ENCODE data around the gene COX19. TPM values are rescaled to one million over a fixed set of nuclear protein-coding genes. Genes with fewer than 3 reads are reported as not detected.

Gene COX19
- total RNA-seq, 4 donors from 2014 or later: 6.3 to 13.3 (median 9.7) TPM

DNA sequence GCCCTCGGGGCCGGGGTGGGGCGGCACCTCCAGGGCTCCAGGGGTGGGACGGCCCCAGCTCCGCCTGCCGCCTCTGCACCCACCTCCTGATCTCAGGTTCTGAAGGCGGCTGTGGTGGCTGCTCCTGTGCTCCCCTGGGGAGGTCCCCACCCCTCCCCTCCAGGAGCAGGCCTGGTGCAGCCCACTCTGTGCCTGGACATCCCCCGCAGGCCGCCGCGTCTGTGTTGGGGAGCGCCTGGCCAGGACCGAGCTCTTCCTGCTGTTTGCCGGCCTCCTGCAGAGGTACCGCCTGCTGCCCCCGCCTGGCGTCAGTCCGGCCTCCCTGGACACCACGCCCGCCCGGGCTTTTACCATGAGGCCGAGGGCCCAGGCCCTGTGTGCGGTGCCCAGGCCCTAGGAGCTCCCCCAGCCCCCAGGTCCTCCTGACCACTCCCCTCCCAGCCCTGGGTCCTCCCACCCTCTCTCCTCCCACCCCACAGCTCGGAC lies 13.1 kb upstream of the COX19 start:
- intact Hi-C loops (cut with DNase I): no loop called here
- H3K27me3 ChIP-seq: peaks cover 0 to 89% (median 34%) of the 10 kb centered on the region in 4 donors
- no peak overlapping the region for H3K27ac ChIP-seq (replicated peaks in 1 of 4)
- H3K4me3 ChIP-seq: no peak overlapping the region
- H3K36me3 ChIP-seq: no peaks in the 10 kb centered on the region
- H3K9me3 ChIP-seq: no peaks in the 10 kb centered on the region
- no peak for TF ChIP-seq POLR2A (IDR thresholded peaks at IDR 0.05; ENCODE audit: low read depth)
- TF ChIP-seq EP300 (IDR thresholded peaks at IDR 0.05): no peak
- TF ChIP-seq, protein P1, sequence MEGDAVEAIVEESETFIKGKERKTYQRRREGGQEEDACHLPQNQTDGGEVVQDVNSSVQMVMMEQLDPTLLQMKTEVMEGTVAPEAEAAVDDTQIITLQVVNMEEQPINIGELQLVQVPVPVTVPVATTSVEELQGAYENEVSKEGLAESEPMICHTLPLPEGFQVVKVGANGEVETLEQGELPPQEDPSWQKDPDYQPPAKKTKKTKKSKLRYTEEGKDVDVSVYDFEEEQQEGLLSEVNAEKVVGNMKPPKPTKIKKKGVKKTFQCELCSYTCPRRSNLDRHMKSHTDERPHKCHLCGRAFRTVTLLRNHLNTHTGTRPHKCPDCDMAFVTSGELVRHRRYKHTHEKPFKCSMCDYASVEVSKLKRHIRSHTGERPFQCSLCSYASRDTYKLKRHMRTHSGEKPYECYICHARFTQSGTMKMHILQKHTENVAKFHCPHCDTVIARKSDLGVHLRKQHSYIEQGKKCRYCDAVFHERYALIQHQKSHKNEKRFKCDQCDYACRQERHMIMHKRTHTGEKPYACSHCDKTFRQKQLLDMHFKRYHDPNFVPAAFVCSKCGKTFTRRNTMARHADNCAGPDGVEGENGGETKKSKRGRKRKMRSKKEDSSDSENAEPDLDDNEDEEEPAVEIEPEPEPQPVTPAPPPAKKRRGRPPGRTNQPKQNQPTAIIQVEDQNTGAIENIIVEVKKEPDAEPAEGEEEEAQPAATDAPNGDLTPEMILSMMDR (IDR thresholded peaks at IDR 0.05): no peak
- no peak for TF ChIP-seq POLR2AphosphoS5 (IDR thresholded peaks at IDR 0.05)
- DNase-seq (ENCODE audit: extremely low spot score): no peak
- H3K4me1 ChIP-seq: peaks cover 10 to 25% (median 19%) of the 10 kb centered on the region in 4 donors
- WGBS: 18% methylated on average over 14 of the region's 24 CpGs

DNA sequence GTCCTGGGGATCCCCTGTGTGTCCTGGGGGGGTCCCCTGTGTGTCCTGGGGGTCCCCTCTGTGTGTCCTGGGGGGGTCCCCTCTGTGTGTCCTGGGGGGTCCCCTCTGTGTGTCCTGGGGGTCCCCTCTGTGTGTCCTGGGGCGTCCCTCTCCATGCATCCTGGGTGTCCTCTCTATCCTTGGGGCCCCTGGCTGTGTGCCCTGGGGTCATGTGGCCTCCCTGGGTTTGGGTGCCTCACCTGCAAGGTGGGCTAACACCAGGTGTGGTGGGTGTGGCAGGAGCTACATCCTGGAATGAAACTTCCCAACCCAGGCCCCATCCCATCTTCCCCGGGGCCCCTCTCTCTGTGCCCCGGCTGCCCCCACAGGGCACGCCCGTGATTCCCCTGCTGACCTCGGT lies 12.6 kb upstream of the COX19 start:
- no peak for TF ChIP-seq EP300 (IDR thresholded peaks at IDR 0.05)
- TF ChIP-seq POLR2A (IDR thresholded peaks at IDR 0.05; ENCODE audit: low read depth): no peak
- TF ChIP-seq POLR2AphosphoS5 (IDR thresholded peaks at IDR 0.05): no peak
- TF ChIP-seq, protein P1 (IDR thresholded peaks at IDR 0.05): no peak
- Histone ChIP-seq H3K9me3 (no peaks in the 10 kb centered on the region), H3K36me3 (no peaks in the 10 kb centered on the region), H3K4me1 (peaks cover 7 to 22% (median 13%) of the 10 kb centered on the region in 4 donors), H3K27ac (replicated peaks in 1 of 4) (no peak overlapping the region), H3K27me3 (peaks cover 0 to 94% (median 39%) of the 10 kb centered on the region in 4 donors), H3K4me3 (no peak overlapping the region)
- DNase-seq (ENCODE audit: extremely low spot score): no peak
- WGBS: no CpG with 5 or more reads among the region's 6 CpGs
- intact Hi-C loops (cut with DNase I): no loop called here

DNA sequence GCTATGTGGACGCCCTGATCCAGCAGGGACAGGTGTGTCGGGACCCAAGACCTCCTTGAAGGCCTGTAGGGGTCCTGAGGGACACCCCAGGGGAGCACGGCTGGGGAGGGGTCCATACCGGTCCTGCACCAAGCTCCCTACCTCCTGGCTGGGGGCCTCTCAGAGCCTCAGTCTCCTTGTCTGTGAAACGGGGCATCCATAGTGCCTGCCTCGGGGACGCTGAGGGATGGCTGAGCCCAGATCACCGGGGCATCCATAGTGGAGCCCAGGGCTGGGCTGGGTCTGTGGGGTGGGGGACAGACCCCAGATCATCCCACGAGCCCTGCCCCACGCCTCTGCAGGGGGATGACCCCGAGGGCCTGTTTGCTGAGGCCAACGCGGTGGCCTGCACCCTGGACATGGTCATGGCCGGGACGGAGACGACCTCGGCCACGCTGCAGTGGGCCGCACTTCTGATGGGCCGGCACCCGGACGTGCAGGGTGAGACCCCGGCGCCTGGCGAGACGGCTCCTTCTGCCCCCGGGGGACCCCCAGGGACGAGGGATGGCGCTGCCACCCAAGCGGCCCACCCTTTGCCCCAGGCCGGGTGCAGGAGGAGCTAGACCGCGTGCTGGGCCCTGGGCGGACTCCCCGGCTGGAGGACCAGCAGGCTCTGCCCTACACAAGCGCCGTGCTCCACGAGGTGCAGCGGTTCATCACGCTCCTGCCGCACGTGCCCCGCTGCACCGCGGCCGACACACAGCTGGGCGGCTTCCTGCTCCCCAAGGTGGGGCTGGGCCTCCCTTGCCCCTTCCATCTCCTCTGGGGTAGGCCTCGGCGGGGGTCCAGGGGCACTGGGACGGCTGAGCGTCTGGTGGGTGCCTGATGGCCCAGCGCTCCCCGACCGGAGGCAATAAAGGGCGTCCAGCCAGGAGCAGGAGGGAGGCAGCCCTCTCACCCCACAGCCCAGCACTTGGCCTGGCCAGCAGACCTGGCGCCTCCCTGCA lies 11.7 kb upstream of the COX19 start:
- WGBS: 71% methylated on average over 20 of the region's 56 CpGs
- intact Hi-C loops (cut with DNase I): no loop called here
- no peak for DNase-seq (ENCODE audit: extremely low spot score)
- H3K4me3 ChIP-seq: no peak overlapping the region
- H3K4me1 ChIP-seq: peaks cover 4 to 20% (median 10%) of the 10 kb centered on the region in 4 donors
- H3K36me3 ChIP-seq: no peaks in the 10 kb centered on the region
- H3K27ac ChIP-seq (replicated peaks in 1 of 4): no peak overlapping the region
- H3K9me3 ChIP-seq: no peaks in the 10 kb centered on the region
- TF ChIP-seq, protein P1 (IDR thresholded peaks at IDR 0.05): no peak
- TF ChIP-seq EP300 (IDR thresholded peaks at IDR 0.05) (no peak), POLR2AphosphoS5 (IDR thresholded peaks at IDR 0.05) (no peak), POLR2A (IDR thresholded peaks at IDR 0.05; ENCODE audit: low read depth) (no peak)
- peaks cover 0 to 97% (median 41%) of the 10 kb centered on the region in 4 donors for H3K27me3 ChIP-seq

DNA sequence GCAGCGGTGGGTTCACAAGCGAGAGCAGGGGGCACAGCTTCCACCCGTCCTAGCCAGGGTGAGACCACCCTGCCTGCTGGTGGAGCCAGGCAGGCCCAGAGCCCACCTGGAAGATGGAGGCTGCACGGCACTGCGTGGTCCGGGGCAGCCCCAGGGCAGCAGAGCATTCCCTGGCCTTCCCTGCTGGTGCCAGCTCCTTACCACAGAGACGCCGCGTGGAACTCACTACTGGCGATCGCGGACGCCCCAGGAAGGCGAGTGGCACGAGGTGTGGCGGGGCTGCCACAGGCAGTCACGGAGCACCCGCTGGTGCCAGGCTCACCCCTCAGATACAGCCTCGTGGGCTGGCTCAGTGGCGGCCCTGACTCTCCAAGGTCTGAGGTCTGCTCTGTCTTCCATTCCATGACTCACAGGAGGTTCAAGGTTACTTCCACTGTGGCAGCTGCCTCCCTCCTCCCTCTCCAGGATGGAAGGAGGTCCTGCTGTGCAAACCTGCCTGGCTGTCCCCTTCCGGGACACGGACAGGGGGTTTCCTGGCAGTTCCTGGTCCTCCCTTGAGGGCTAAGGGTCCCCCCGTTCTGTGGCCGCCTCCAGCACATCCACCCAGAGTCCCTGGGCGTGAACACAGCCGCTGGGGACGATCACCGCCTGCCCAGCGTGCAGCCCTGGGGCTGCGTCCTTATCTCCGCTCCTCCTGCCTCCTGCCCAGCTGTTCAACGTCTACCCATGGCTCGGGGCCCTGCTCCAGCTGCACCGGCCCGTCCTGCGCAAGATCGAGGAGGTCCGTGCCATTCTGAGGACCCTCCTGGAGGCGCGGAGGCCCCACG lies 10.8 kb upstream of the COX19 start:
- Histone ChIP-seq H3K9me3 (no peaks in the 10 kb centered on the region), H3K4me1 (peaks cover 4 to 20% (median 10%) of the 10 kb centered on the region in 4 donors), H3K4me3 (no peak overlapping the region), H3K27ac (replicated peaks in 1 of 4) (no peak overlapping the region), H3K36me3 (no peaks in the 10 kb centered on the region), H3K27me3 (peaks cover 0 to 89% (median 41%) of the 10 kb centered on the region in 4 donors)
- no peak for DNase-seq (ENCODE audit: extremely low spot score)
- intact Hi-C loops (cut with DNase I): no loop called here
- no peak for TF ChIP-seq POLR2AphosphoS5 (IDR thresholded peaks at IDR 0.05)
- TF ChIP-seq EP300 (IDR thresholded peaks at IDR 0.05): no peak
- TF ChIP-seq, protein P1 (IDR thresholded peaks at IDR 0.05): no peak
- TF ChIP-seq POLR2A (IDR thresholded peaks at IDR 0.05; ENCODE audit: low read depth): no peak
- 48% methylated on average over 27 of the region's 41 CpGs for WGBS
